ENCODE measurements around the gene ITGAL.

- TF ChIP-seq, protein P1, sequence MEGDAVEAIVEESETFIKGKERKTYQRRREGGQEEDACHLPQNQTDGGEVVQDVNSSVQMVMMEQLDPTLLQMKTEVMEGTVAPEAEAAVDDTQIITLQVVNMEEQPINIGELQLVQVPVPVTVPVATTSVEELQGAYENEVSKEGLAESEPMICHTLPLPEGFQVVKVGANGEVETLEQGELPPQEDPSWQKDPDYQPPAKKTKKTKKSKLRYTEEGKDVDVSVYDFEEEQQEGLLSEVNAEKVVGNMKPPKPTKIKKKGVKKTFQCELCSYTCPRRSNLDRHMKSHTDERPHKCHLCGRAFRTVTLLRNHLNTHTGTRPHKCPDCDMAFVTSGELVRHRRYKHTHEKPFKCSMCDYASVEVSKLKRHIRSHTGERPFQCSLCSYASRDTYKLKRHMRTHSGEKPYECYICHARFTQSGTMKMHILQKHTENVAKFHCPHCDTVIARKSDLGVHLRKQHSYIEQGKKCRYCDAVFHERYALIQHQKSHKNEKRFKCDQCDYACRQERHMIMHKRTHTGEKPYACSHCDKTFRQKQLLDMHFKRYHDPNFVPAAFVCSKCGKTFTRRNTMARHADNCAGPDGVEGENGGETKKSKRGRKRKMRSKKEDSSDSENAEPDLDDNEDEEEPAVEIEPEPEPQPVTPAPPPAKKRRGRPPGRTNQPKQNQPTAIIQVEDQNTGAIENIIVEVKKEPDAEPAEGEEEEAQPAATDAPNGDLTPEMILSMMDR (IDR thresholded peaks at IDR 0.05 in 8 of 11, conservative IDR thresholded peaks at IDR 0.05 in 3 of 11), result no peak
- TF ChIP-seq POLR2A (IDR thresholded peaks at IDR 0.05) (no peak), POLR2AphosphoS5 (IDR thresholded peaks at IDR 0.05) (no peak)
Measured at GRCh38 chr16:30533748-30534367, 61.3 kb downstream of the ITGAL start.
